HG03196 (cell line): ENCODE data around the gene ILF2.
"Not testable (repeated sequence)": the region's sequence is repeated elsewhere in the genome, so short reads cannot be mapped to it uniquely, and the experiment has no call there.

Source experiments
- ATAC-seq: cut with Tn5 transposase; IDR thresholded peaks from one replicate; pipeline ENCODE4 v1.9.1; 2021; ENCODE audit not compliant: unreplicated experiment

The ILF2 gene

DNA sequence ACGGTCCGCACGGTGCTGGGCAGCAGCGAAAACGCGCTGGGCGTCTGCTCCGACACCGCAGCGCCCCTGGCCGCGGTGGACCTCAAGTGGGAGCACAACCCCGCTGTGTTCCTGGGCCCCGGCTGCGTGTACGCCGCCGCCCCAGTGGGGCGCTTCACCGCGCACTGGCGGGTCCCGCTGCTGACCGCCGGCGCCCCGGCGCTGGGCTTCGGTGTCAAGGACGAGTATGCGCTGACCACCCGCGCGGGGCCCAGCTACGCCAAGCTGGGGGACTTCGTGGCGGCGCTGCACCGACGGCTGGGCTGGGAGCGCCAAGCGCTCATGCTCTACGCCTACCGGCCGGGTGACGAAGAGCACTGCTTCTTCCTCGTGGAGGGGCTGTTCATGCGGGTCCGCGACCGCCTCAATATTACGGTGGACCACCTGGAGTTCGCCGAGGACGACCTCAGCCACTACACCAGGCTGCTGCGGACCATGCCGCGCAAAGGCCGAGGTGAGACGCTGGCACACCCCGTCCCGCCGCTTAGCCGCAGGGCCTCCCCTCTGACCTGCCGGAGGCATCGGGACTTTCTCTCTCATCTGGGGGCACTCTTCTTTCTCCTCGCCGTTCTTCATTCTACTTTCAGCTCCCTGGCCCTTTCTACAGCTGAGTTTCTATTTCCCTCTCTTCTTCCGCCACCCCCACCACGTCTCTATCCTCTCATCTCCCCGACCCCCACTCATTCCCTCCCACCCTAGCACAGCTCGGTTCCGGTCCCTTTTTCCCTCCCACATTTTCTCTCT lies 8.7 kb upstream of the ILF2 start:
- ATAC-seq, result no peak

- no peak for ATAC-seq
These were observed 7.9 kb upstream of the ILF2 start, which contains the start of gene NPR1 for GRCh38 chr1:153678519-153679336. NPR1 (plus strand) TSS chr1:153678688; CDS start chr1:153679109, 421 bp downstream.

- no peak for ATAC-seq
These were observed 7.1 kb upstream of the ILF2 start for GRCh38 chr1:153677718-153678518.

- no peak for ATAC-seq
These were observed 2.7 kb upstream of the ILF2 start for GRCh38 chr1:153673511-153673910.

DNA sequence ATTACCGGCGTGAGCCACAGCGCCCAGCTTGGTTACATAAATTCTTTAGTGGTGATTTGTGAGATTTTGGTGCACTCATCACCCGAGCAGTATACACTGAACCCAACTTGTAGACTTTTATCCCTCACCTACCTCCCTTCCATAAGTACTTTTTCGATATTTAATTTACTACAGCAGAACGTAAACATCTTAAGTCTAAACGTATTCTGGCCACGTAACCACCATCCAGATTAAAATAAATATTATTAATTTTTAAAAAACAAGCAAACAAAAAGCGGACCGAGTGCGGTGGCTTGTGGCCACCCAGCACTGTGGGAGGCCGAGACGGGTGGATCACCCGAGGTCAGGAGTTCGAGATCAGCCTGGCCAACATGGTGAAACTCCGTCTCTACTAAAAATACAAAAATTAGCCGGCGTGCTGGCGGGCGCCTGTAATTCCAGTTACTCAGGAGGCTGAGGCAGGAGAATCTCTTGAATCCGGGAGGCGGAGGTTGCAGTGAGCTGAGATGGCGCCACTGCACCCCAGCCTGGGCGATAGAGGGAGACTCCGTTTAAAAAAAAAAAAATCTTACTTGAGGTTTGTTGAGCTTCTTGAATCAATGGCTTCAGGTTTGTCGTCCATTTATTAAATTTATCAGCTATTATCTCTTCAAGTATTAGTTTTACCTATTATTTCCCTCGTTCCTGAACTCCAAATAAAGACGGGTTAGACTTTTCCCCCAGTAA lies 998 bp upstream of the ILF2 start:
- peak; percentile 23 for ATAC-seq

DNA sequence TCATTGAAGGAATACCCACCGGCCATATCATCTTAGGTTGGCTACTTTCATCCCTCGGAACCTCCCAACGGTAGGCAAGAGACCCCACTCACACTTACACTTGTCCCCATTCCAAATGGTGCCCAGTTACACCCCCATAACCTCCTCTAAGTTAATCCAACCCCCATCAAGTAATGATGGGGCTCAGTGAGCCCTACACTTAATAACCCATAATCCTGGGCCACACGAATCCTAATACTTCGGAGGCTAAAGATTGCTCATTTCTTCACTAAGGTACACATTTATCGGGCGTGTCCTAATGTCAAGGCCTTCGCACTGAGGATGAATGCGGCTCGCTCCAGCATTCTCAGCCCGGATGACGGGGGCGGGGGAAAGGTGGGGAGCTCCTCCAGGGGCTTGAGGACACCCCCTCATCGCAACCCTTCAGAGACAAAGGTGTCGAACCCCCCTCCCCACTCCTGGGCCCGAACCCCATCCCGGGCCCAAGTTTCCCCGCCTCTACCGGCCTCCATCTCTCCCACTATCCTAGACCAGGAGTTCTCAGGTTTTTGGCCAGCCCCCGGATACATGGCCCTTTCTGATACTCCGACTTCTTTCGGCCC lies 435 bp downstream of the ILF2 start:
- no peak for ATAC-seq

DNA sequence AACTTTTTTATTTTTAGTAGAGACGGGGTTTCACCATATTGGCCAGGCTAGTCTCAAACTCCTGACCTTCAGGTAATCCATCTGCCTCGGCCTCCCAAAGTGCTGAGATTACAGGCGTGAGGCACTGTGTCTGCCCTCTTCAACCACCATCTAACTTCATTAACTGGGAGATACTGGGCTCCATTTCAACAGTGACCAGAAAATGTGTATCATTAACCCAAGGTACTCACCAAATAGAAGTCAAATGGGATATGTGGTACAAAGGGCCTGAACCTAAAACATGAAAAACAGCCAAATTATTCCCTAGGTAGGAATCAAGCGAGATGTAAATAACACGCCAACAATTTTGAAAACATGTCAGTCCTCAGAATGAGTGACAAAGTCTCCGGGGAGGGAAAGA lies 1.2 kb downstream of the ILF2 start:
- ATAC-seq, result no peak

DNA sequence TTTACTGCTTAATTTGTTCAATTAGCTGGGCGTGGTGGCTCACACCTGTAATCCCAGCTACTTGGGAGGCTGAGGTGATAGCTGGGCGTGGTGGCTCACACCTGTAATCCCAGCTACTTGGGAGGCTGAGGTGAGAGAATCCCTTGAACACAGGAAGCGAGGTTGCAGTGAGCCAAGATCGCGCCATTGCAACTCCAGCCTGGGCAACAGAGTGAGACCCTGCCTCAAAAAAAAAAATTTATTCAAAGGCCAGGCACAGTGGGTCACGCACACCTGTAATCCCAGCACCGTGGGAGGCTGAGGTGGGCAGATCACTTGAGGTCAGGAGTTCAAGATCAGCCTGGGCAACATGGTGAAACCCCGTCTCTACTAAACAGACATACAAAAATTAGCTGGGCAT lies 2.1 kb downstream of the ILF2 start:
- not testable (repeated sequence) for ATAC-seq

DNA sequence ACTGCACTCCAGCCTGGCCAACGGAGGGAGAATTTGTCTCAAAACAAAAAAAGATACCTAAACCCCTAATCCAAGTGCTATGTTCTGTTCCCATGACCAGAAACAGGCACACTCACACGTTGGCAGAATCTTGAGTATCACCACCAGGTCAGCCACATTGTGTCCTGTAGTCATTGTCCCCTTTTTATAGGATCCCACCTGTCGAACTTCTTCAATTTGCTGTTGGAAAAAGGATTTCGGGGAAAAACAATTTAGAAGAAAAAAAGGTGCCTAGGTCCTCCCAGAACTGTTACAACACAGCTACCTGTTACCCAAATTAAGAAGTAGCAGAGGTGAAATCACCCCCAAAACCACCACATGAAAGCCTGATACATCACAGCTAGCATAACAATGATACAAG lies 3.4 kb downstream of the ILF2 start:
- ATAC-seq, result no peak

DNA sequence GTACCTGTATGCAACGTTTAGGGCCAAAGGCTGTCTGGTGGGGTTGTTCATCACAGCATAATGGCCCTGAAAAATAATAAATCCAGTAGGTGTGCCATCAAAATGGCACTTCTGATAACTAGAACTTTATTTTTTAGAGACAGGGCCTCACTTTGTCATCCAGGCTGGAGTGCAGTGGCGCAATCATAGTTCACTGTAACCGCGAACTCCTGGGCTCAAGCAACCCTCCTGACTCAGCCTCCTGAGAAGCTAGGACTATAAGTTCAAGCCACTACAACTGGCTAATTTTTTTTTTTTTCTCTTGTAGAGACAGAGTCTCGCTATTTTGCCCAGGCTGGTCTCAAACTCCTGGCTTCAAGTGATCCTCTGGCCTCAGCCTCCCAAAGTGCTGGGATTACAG lies 7.6 kb downstream of the ILF2 start:
- ATAC-seq, result no peak

GRCh38 chr1:153662269-153662668 lies 8.5 kb downstream of the ILF2 start:
- ATAC-seq, result no peak

- no peak for ATAC-seq
These were observed 9.6 kb downstream of the ILF2 start for GRCh38 chr1:153661111-153661708.

GRCh38 chr1:153659656-153660055 lies 11.1 kb downstream of the ILF2 start:
- no peak for ATAC-seq

- no peak for ATAC-seq
These were observed 11.6 kb downstream of the ILF2 start for GRCh38 chr1:153659175-153659534.

- ATAC-seq, result peak; percentile 83
These were observed 12.2 kb downstream of the ILF2 start, which contains the start of gene SNAPIN for GRCh38 chr1:153658400-153659174. SNAPIN (plus strand) TSS chr1:153658703; CDS start chr1:153658744, 41 bp downstream.

DNA sequence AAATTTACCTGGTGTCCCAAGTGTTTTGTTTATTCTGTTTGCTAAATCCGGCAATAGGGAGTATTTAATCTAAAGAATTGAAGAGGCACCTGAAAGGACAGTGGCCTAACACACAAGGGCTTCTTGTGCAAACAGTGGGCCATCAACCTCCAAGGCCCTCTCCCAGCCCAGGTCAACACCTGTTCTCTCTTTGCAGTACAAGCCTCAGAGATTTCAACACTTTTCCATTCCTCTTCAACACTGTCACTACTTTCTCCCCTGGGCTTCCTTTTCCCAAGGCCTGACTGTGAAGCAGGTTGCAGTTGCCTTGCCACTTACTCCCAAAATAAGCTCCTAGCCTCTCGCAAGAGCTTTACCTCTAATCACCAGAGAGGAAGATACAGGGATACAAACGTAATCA lies 15.5 kb downstream of the ILF2 start:
- ATAC-seq, result no peak

- no peak for ATAC-seq
These were observed 17.8 kb downstream of the ILF2 start for GRCh38 chr1:153652805-153653500.

- ATAC-seq, result no peak
These were observed 19.0 kb downstream of the ILF2 start for GRCh38 chr1:153651771-153652170.

DNA sequence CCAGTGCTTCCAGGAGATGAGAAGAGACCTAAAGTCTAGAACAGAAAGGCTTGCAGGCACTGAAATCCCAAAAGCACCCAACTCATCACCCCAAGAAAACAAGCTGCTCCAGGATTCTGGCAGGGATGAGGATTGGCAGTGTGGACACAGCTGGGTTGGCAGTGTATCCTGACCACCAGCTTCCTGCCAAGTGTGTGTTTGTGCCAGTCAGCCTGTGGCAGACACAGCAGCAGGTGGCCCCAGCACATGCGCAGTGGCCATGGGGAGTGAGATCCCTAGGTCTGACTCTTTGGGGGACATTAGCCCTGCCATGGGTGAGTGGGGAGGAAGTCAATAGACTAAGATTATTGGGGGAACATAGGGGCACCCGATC lies 20.9 kb downstream of the ILF2 start:
- ATAC-seq, result no peak
